Gastrocnemius medialis (tissue), 4 donors: Measurements from ENCODE around the gene EIF4EBP2. TPM values are rescaled to one million over a fixed set of nuclear protein-coding genes. Genes with fewer than 3 reads are reported as not detected.

Experiments
- ATAC-seq, 2 donors: fragments of 150-250 bp; one replicate each; pipeline ENCODE4 v1.9.1; 2016
- DNase-seq, 2 donors: peaks; one replicate each; pipeline ENCODE4 v3.0.0-alpha.2; 2019
- H3K27ac ChIP-seq, 4 donors: fragments of 200-600 bp; sonication (generic); 1 replicate in 1 of 4; 2 replicates in 3 of 4; pipeline ENCODE4 v1.5.1; 2016 to 2018; ENCODE audit warnings: mild to moderate bottlenecking in 2 of 4, moderate library complexity in 1 of 4
- H3K27me3 ChIP-seq, 3 donors: fragments of 200-600 bp; sonication (generic) in 2 of 3; 1 replicate in 1 of 3; 2 replicates in 2 of 3; pipeline versions ENCODE4 v1.5.1 to v1.6.0; 2016 to 2019; ENCODE audit warnings: mild to moderate bottlenecking in 1 of 3, moderate library complexity in 1 of 3
- H3K36me3 ChIP-seq, 2 donors: fragments of 200-600 bp; sonication (generic) in 1 of 2; one replicate each; pipeline ENCODE4 v1.5.1; 2017 to 2018
- H3K4me1 ChIP-seq, 2 donors: fragments of 200-600 bp; sonication (generic) in 1 of 2; one replicate each; pipeline ENCODE4 v1.5.1; 2016 to 2017; ENCODE audit warnings: mild to moderate bottlenecking in 2 of 2
- H3K4me3 ChIP-seq, 4 donors: fragments of 200-600 bp; sonication (generic) in 3 of 4; 1 replicate in 1 of 4; 2 replicates in 3 of 4; pipeline ENCODE4 v1.5.1; 2016 to 2019; ENCODE audit warnings: mild to moderate bottlenecking in 2 of 4
- H3K9me3 ChIP-seq, 3 donors: fragments of 200-600 bp; sonication (generic) in 2 of 3; 1 replicate in 1 of 3; 2 replicates in 2 of 3; pipeline ENCODE4 v1.5.1; 2016 to 2019
- CTCF ChIP-seq, 5 experiments: fragments of 450-650 bp in 3 of 5; fragments of 200-600 bp in 2 of 5; sonication (generic) in 2 of 5; IDR thresholded peaks in 4 of 5; conservative IDR thresholded peaks in 1 of 5; 1 replicate in 4 of 5; 2 replicates in 1 of 5; pipeline ENCODE4 v1.5.1; 2016 to 2019; ENCODE audit warnings: antibody characterized with exemption in 5 of 5, mild to moderate bottlenecking in 3 of 5, moderate library complexity in 3 of 5
- POLR2A ChIP-seq, 2 donors: fragments of 450-650 bp; IDR thresholded peaks; one replicate each; pipeline ENCODE4 v1.6.1; 2017; ENCODE audit warnings: antibody characterized with exemption in 2 of 2, mild to moderate bottlenecking in 2 of 2, moderate library complexity in 2 of 2
- in situ Hi-C, 4 donors: fragments of 200-750 bp; cut with MboI; loops; one replicate each; pipeline versions ENCODE4 v1.15.0 to v1.8.0; 2017; ENCODE audit warnings: low sequenced_read_pairs in 4 of 4
- intact Hi-C: fragments of 100-400 bp; cut with DNase I; formaldehyde crosslinking; loops from one replicate; pipeline ENCODE4 v1.15.1; 2023; ENCODE audit warnings: low total_unique reads
- total RNA-seq, 4 donors: library from RNA; depleted of rRNA; stranded (reverse); fragments of >200 nt; gene quantifications; one replicate each; pipeline versions ENCODE4 v1.1.0 to v1.2.3, GENCODE V29; 2016

The EIF4EBP2 gene
- total RNA-seq, 4 donors from 2014 or later = 58.4 to 141 (median 107) TPM

- no peak for TF ChIP-seq CTCF (IDR thresholded peaks at IDR 0.05 in 4 of 5, conservative IDR thresholded peaks at IDR 0.05 in 1 of 5)
- no peak for TF ChIP-seq POLR2A (IDR thresholded peaks at IDR 0.05)
- intact Hi-C loops = no loop called here
- H3K9me3 ChIP-seq = no peaks in the 10 kb centered on the region
These were observed 37.4 kb downstream of the EIF4EBP2 start, which contains the start of gene NODAL for GRCh38 chr10:70441161-70441894. Gene NODAL (minus strand): TSS chr10:70441681. CDS start chr10:70441667, 14 bp downstream.

GRCh38 chr10:70441895-70442309 is 38.0 kb downstream of the EIF4EBP2 start:
- H3K36me3 ChIP-seq = no peaks in the 10 kb centered on the region
- no peak for ATAC-seq
- peaks cover 5 to 16% of the 10 kb centered on the region in 2 donors for H3K4me1 ChIP-seq
- DNase-seq = no peak
- H3K9me3 ChIP-seq = no peaks in the 10 kb centered on the region
- intact Hi-C loops = no loop called here
- H3K27ac ChIP-seq = no peak overlapping the region
- peaks cover 17 to 27% (median 23%) of the 10 kb centered on the region in 3 donors for H3K27me3 ChIP-seq
- no peak overlapping the region for H3K4me3 ChIP-seq
- in situ Hi-C loops = loop anchor here in 1 of 4 donors (25.0 kb wide), 1 partner anchor 320 kb away; no protein-coding TSS in a partner anchor
- TF ChIP-seq CTCF (IDR thresholded peaks at IDR 0.05 in 4 of 5, conservative IDR thresholded peaks at IDR 0.05 in 1 of 5) (no peak), POLR2A (IDR thresholded peaks at IDR 0.05) (no peak)

More at GRCh38 chr10:70441161-70441894, 37.4 kb downstream of the EIF4EBP2 start, which contains the start of gene NODAL:
- H3K27me3 ChIP-seq = peaks cover 17 to 27% (median 23%) of the 10 kb centered on the region in 3 donors
- H3K4me3 ChIP-seq = peak within 1 kb of the TSS; percentile 17 to 40 (median 28)
- no peak within 1 kb of the TSS for H3K27ac ChIP-seq
- H3K4me1 ChIP-seq = peaks cover 5 to 16% of the 10 kb centered on the region in 2 donors
- no peaks in the 10 kb centered on the region for H3K36me3 ChIP-seq
- DNase-seq (no peak), ATAC-seq (no peak)
- in situ Hi-C loops = loop anchor here in 1 of 4 donors (25.0 kb wide), 1 partner anchor 321 kb away; no protein-coding TSS in a partner anchor

- peaks cover 5 to 16% of the 10 kb centered on the region in 2 donors for H3K4me1 ChIP-seq
- H3K4me3 ChIP-seq = no peak overlapping the region
- TF ChIP-seq POLR2A (IDR thresholded peaks at IDR 0.05) = no peak
- no peak for TF ChIP-seq CTCF (IDR thresholded peaks at IDR 0.05 in 4 of 5, conservative IDR thresholded peaks at IDR 0.05 in 1 of 5)
- no peak for DNase-seq
- peaks cover 17 to 27% (median 23%) of the 10 kb centered on the region in 3 donors for H3K27me3 ChIP-seq
- no peak for ATAC-seq
- no peaks in the 10 kb centered on the region for H3K36me3 ChIP-seq
- no peaks in the 10 kb centered on the region for H3K9me3 ChIP-seq
- H3K27ac ChIP-seq = no peak overlapping the region
- intact Hi-C loops = no loop called here
- in situ Hi-C loops = loop anchor here in 1 of 4 donors (25.0 kb wide), 1 partner anchor 320 kb away; no protein-coding TSS in a partner anchor
These were observed 38.5 kb downstream of the EIF4EBP2 start for GRCh38 chr10:70442332-70442988.

DNA sequence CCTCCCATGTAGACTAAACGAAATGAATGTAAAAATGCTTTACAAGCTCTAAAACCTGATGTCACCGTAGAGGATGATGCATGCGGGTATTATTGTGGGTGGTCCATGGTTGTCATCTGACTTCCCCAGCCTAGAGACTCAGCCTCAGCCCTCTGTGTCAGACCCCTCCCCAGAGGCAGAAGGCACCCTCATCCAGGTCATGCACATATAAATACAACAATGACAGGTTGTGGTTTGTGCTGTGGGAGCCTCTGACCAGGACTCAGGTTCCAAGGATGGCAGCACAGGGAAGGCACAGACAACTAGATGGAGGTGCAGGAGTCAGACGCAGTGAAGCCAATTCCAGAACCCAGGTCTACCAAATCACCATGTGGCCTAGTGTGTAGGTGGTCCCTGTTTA is 40.8 kb downstream of the EIF4EBP2 start:
- in situ Hi-C loops = loop anchor here in 1 of 4 donors (25.0 kb wide), 1 partner anchor 318 kb away; no protein-coding TSS in a partner anchor
- Histone ChIP-seq H3K27ac (no peak overlapping the region), H3K9me3 (no peaks in the 10 kb centered on the region), H3K36me3 (no peaks in the 10 kb centered on the region), H3K4me1 (peaks cover 5 to 20% of the 10 kb centered on the region in 2 donors), H3K27me3 (peaks cover 17 to 27% (median 21%) of the 10 kb centered on the region in 3 donors), H3K4me3 (no peak overlapping the region)
- DNase-seq = no peak
- intact Hi-C loops = no loop called here
- TF ChIP-seq CTCF (IDR thresholded peaks at IDR 0.05 in 4 of 5, conservative IDR thresholded peaks at IDR 0.05 in 1 of 5) (no peak), POLR2A (IDR thresholded peaks at IDR 0.05) (no peak)
- ATAC-seq = no peak
